Activated CD4-positive, alpha-beta memory T cell treated with anti-CD3 and anti-CD28 coated beads for 36 hours (primary cell): ENCODE data around the gene SLC22A17. TPM values are rescaled to one million over a fixed set of nuclear protein-coding genes. Genes with fewer than 3 reads are reported as not detected.

Source experiments
- CTCF ChIA-PET: fragments of 350-600 bp; sonication (Branson Sonifier 250); formaldehyde crosslinking; loops from one replicate; lab custom pipeline; 2021; ENCODE audit warnings: antibody characterized with exemption, inconsistent platforms; lab: Charles Lee
- POLR2A ChIA-PET: fragments of 350-600 bp; sonication (Branson Sonifier 250); formaldehyde crosslinking; loops from one replicate; lab custom pipeline; 2021; ENCODE audit warnings: antibody characterized with exemption; lab: Charles Lee
- DNase-seq: peaks from one replicate; pipeline ENCODE4 v3.0.0-alpha.2; 2020
- H3K27ac Mint-ChIP-seq: one replicate; pipeline ENCODE4 v1.8.0; 2021; ENCODE audit warnings: mixed read lengths
- H3K27me3 Mint-ChIP-seq: one replicate; pipeline ENCODE4 v1.8.0; 2021; ENCODE audit warnings: mixed read lengths
- H3K36me3 Mint-ChIP-seq: one replicate; pipeline ENCODE4 v1.8.0; 2021; ENCODE audit warnings: mixed read lengths
- H3K4me1 Mint-ChIP-seq: one replicate; pipeline ENCODE4 v1.8.0; 2021; ENCODE audit warnings: low read depth, mixed read lengths
- H3K4me3 Mint-ChIP-seq: one replicate; pipeline ENCODE4 v1.8.0; 2021; ENCODE audit warnings: mild to moderate bottlenecking, mixed read lengths
- H3K9me3 Mint-ChIP-seq: one replicate; pipeline ENCODE4 v1.8.0; 2021; ENCODE audit warnings: mixed read lengths
- intact Hi-C: fragments of 100-400 bp; cut with micrococcal nuclease; formaldehyde crosslinking; loops from one replicate; pipeline ENCODE4 v1.15.1; 2023
- total RNA-seq, 2 experiments: library from RNA; stranded (reverse); gene quantifications; one replicate each; pipeline ENCODE4 v1.2.3, GENCODE V29; 2021

Gene SLC22A17
- total RNA-seq, 2 experiments from 2014 or later, result 4.4 to 4.8 TPM

GRCh38 chr14:23348297-23348655 lies 4.4 kb downstream of the SLC22A17 start:
- ChIA-PET CTCF (no interaction called here), POLR2A (no interaction called here)

GRCh38 chr14:23347406-23348296 lies 5.0 kb downstream of the SLC22A17 start:
- Mint-ChIP-seq H3K4me3 (no peak overlapping the region), H3K27ac (no peak overlapping the region), H3K9me3 (no peaks in the 10 kb centered on the region), H3K36me3 (peaks cover 2% of the 10 kb centered on the region), H3K27me3 (peaks cover 12% of the 10 kb centered on the region), H3K4me1 (peaks cover 2% of the 10 kb centered on the region)
- no peak for DNase-seq
- ChIA-PET CTCF (no interaction called here), POLR2A (no interaction called here)
- intact Hi-C loops, result no loop called here

More at GRCh38 chr14:23348297-23348655, 4.4 kb downstream of the SLC22A17 start:
- Mint-ChIP-seq H3K27ac (no peak overlapping the region), H3K27me3 (peaks cover 15% of the 10 kb centered on the region), H3K4me1 (peaks cover 5% of the 10 kb centered on the region), H3K36me3 (peaks cover 2% of the 10 kb centered on the region), H3K4me3 (no peak overlapping the region), H3K9me3 (no peaks in the 10 kb centered on the region)
- intact Hi-C loops, result no loop called here
- DNase-seq, result no peak

GRCh38 chr14:23346693-23347405 lies 5.8 kb downstream of the SLC22A17 start:
- Mint-ChIP-seq H3K36me3 (peaks cover 2% of the 10 kb centered on the region), H3K4me1 (peaks cover 2% of the 10 kb centered on the region), H3K4me3 (no peak overlapping the region), H3K9me3 (no peaks in the 10 kb centered on the region), H3K27ac (no peak overlapping the region), H3K27me3 (peaks cover 12% of the 10 kb centered on the region)
- CTCF ChIA-PET, result interaction anchor here (1.2 kb wide), 1 partner anchor 226 kb away, joined by 4 read pairs; no protein-coding TSS in a partner anchor
- DNase-seq, result no peak
- intact Hi-C loops, result no loop called here
- POLR2A ChIA-PET, result interaction anchor here (1.1 kb wide), 1 partner anchor 252 kb away, joined by 3 read pairs; the partner anchor contains the start of genes ACIN1 and C14orf119

GRCh38 chr14:23345987-23346692 lies 6.5 kb downstream of the SLC22A17 start:
- Mint-ChIP-seq H3K27ac (no peak overlapping the region), H3K9me3 (no peaks in the 10 kb centered on the region), H3K4me1 (no peaks in the 10 kb centered on the region), H3K27me3 (peaks cover 9% of the 10 kb centered on the region), H3K4me3 (no peak overlapping the region), H3K36me3 (peaks cover under 1% of the 10 kb centered on the region)
- ChIA-PET CTCF (interaction anchor here (1.2 to 1.6 kb wide), 2 partner anchors 19 to 226 kb away, joined by 4 to 7 read pairs; no protein-coding TSS in a partner anchor), POLR2A (interaction anchor here (1.1 kb wide), 1 partner anchor 251 kb away, joined by 3 read pairs; the partner anchor contains the start of genes ACIN1 and C14orf119)
- intact Hi-C loops, result no loop called here
- no peak for DNase-seq

GRCh38 chr14:23344481-23344880 lies 8.2 kb downstream of the SLC22A17 start:
- peaks cover 4% of the 10 kb centered on the region for H3K27me3 Mint-ChIP-seq
- CTCF ChIA-PET, result interaction anchor here (1.6 to 1.9 kb wide), 2 partner anchors 18 to 35 kb away, joined by 4 to 7 read pairs; no protein-coding TSS in a partner anchor
- POLR2A ChIA-PET, result no interaction called here

GRCh38 chr14:23339506-23340268 lies 13.0 kb downstream of the SLC22A17 start:
- POLR2A ChIA-PET, result no interaction called here
- intact Hi-C loops, result no loop called here
- Mint-ChIP-seq H3K4me3 (no peak overlapping the region), H3K36me3 (peaks cover 1% of the 10 kb centered on the region), H3K4me1 (no peaks in the 10 kb centered on the region), H3K27ac (no peak overlapping the region), H3K9me3 (peaks cover 3% of the 10 kb centered on the region), H3K27me3 (peaks cover 9% of the 10 kb centered on the region)
- DNase-seq, result no peak
- CTCF ChIA-PET, result interaction anchor here (1.6 kb wide), 1 partner anchor 12 kb away, joined by 4 read pairs; no protein-coding TSS in a partner anchor

More at GRCh38 chr14:23344481-23344880, 8.2 kb downstream of the SLC22A17 start:
- Mint-ChIP-seq H3K9me3 (peaks cover 3% of the 10 kb centered on the region), H3K27ac (no peak overlapping the region), H3K36me3 (peaks cover 1% of the 10 kb centered on the region), H3K4me1 (no peaks in the 10 kb centered on the region), H3K4me3 (no peak overlapping the region)
- no peak for DNase-seq
- intact Hi-C loops, result no loop called here

GRCh38 chr14:23335623-23336022 lies 17.1 kb downstream of the SLC22A17 start:
- peaks cover 3% of the 10 kb centered on the region for H3K9me3 Mint-ChIP-seq
- H3K27ac Mint-ChIP-seq, result no peak overlapping the region
- no peaks in the 10 kb centered on the region for H3K4me1 Mint-ChIP-seq
- peaks cover 1% of the 10 kb centered on the region for H3K36me3 Mint-ChIP-seq
- intact Hi-C loops, result no loop called here
- DNase-seq, result no peak
- H3K27me3 Mint-ChIP-seq, result peaks cover 12% of the 10 kb centered on the region
- ChIA-PET POLR2A (no interaction called here), CTCF (interaction anchor here (1.2 to 4.0 kb wide), 2 partner anchors 8 to 44 kb away, joined by 5 to 22 read pairs; no protein-coding TSS in a partner anchor)
- H3K4me3 Mint-ChIP-seq, result no peak overlapping the region

GRCh38 chr14:23327947-23328744 lies 24.5 kb downstream of the SLC22A17 start:
- no peaks in the 10 kb centered on the region for H3K9me3 Mint-ChIP-seq
- ChIA-PET CTCF (interaction anchor here (1.0 to 5.9 kb wide), 6 partner anchors 8 to 235 kb away, joined by 3 to 108 read pairs (median 4); no protein-coding TSS in a partner anchor), POLR2A (interaction anchor here (0.6 to 1.1 kb wide), 2 partner anchors 26 to 321 kb away, joined by 3 read pairs; partner anchors contain the start of gene PPP1R3E)
- H3K36me3 Mint-ChIP-seq, result peaks cover 16% of the 10 kb centered on the region
- H3K4me3 Mint-ChIP-seq, result no peak overlapping the region
- H3K27me3 Mint-ChIP-seq, result peaks cover 3% of the 10 kb centered on the region
- peak; percentile 78 for DNase-seq
- intact Hi-C loops, result loop anchor here (1.0 to 5.0 kb wide), 4 partner anchors 34 to 141 kb away; partner anchors contain the start of gene NGDN
- no peak overlapping the region for H3K27ac Mint-ChIP-seq
- H3K4me1 Mint-ChIP-seq, result peaks cover 13% of the 10 kb centered on the region

GRCh38 chr14:23326491-23327332 lies 26.0 kb downstream of the SLC22A17 start:
- DNase-seq, result no peak
- ChIA-PET CTCF (interaction anchor here (0.9 to 5.9 kb wide), 17 partner anchors 9 to 237 kb away, joined by 3 to 108 read pairs (median 4); partner anchors contain the start of genes ACIN1, C14orf119 and HOMEZ), POLR2A (interaction anchor here (0.6 to 1.7 kb wide), 6 partner anchors 40 to 320 kb away, joined by 3 to 5 read pairs (median 3); no protein-coding TSS in a partner anchor)
- Mint-ChIP-seq H3K4me3 (no peak overlapping the region), H3K36me3 (peaks cover 24% of the 10 kb centered on the region), H3K9me3 (no peaks in the 10 kb centered on the region), H3K4me1 (peaks cover 21% of the 10 kb centered on the region), H3K27me3 (peaks cover 3% of the 10 kb centered on the region), H3K27ac (no peak overlapping the region)
- intact Hi-C loops, result loop anchor here (5.0 kb wide), 1 partner anchor 36 kb away; no protein-coding TSS in a partner anchor
